DOHH2 (cell line): ENCODE measurements around the gene PRCC.
"Not testable (repeated sequence)": the region's sequence is repeated elsewhere in the genome, so short reads cannot be mapped to it uniquely, and the experiment has no call there.

Experiments
- EZH2phosphoT487 ChIP-seq: fragments of 200-600 bp; sonication (generic); IDR thresholded peaks from 2 replicates; pipeline ENCODE4 v1.6.1; 2017; ENCODE audit warnings: borderline replicate concordance, mild to moderate bottlenecking, antibody characterized with exemption, low read length, moderate library complexity, mixed read lengths
- TF ChIP-seq, protein P1 (sequence below): fragments of 200-600 bp; sonication (generic); IDR thresholded peaks from one replicate; pipeline ENCODE4 v1.5.1; 2014; ENCODE audit warnings: antibody characterized with exemption, mild to moderate bottlenecking, low read depth, low read length; ENCODE audit not compliant: poor library complexity, severe bottlenecking

DNA sequence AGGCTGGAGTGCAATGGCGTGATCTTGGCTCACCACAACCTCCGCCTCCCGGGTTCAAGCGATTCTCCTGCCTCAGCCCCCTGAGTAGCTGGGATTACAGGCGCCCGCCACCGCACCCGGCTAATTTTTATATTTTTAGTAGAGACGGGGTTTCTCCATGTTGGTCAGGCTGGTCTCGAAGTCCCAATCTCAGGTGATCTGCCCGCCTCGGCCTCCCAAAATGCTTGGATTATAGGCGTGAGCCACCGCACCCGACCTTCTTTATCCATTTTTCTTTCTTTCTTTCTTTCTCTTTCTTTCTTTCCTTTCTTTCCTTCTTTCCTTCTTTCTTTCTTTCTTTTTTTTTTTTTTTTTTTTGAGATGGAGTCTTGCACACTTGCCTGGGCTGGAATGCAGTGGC is 2.2 kb upstream of the PRCC start:
- TF ChIP-seq, protein P1, sequence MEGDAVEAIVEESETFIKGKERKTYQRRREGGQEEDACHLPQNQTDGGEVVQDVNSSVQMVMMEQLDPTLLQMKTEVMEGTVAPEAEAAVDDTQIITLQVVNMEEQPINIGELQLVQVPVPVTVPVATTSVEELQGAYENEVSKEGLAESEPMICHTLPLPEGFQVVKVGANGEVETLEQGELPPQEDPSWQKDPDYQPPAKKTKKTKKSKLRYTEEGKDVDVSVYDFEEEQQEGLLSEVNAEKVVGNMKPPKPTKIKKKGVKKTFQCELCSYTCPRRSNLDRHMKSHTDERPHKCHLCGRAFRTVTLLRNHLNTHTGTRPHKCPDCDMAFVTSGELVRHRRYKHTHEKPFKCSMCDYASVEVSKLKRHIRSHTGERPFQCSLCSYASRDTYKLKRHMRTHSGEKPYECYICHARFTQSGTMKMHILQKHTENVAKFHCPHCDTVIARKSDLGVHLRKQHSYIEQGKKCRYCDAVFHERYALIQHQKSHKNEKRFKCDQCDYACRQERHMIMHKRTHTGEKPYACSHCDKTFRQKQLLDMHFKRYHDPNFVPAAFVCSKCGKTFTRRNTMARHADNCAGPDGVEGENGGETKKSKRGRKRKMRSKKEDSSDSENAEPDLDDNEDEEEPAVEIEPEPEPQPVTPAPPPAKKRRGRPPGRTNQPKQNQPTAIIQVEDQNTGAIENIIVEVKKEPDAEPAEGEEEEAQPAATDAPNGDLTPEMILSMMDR = not testable (repeated sequence)
- TF ChIP-seq EZH2phosphoT487 = not testable (repeated sequence)
